HG03354 (cell line): ENCODE results near the gene UIMC1.

Experiments
- ATAC-seq: cut with Tn5 transposase; IDR thresholded peaks from one replicate; pipeline ENCODE4 v1.9.1; 2021; ENCODE audit warnings: mild to moderate bottlenecking; ENCODE audit not compliant: unreplicated experiment, poor library complexity, severe bottlenecking

UIMC1 gene

GRCh38 chr5:176908675-176909368, 97.8 kb downstream of the UIMC1 start:
- ATAC-seq: no peak

- ATAC-seq: no peak
Measured at GRCh38 chr5:176906796-176907195, 99.8 kb downstream of the UIMC1 start.

GRCh38 chr5:176906126-176906525, 100.5 kb downstream of the UIMC1 start:
- no peak for ATAC-seq

GRCh38 chr5:176904276-176904675, 102.3 kb downstream of the UIMC1 start:
- ATAC-seq: no peak

- no peak for ATAC-seq
Measured at GRCh38 chr5:176902911-176903664, 103.5 kb downstream of the UIMC1 start.

GRCh38 chr5:176902102-176902814, 104.3 kb downstream of the UIMC1 start:
- no peak for ATAC-seq

- ATAC-seq: peak; percentile 60
Measured at GRCh38 chr5:176901260-176902101, 105.1 kb downstream of the UIMC1 start.

GRCh38 chr5:176900780-176901204, 105.8 kb downstream of the UIMC1 start:
- ATAC-seq: no peak

- ATAC-seq: no peak
Measured at GRCh38 chr5:176899946-176900779, 106.4 kb downstream of the UIMC1 start.

GRCh38 chr5:176899296-176899891, 107.2 kb downstream of the UIMC1 start, which contains the start of gene HK3:
Gene HK3, minus strand, starts transcription at chr5:176899346. Its CDS starts 3,187 bp downstream, at chr5:176896159.
- no peak for ATAC-seq

- no peak for ATAC-seq
Measured at GRCh38 chr5:176897263-176897662, 109.3 kb downstream of the UIMC1 start.

- ATAC-seq: no peak
Measured at GRCh38 chr5:176895831-176896230, 110.7 kb downstream of the UIMC1 start.

- no peak for ATAC-seq
Measured at GRCh38 chr5:176894298-176894697, 112.3 kb downstream of the UIMC1 start.

- ATAC-seq: no peak
Measured at GRCh38 chr5:176892663-176893062, 113.9 kb downstream of the UIMC1 start.

GRCh38 chr5:176891331-176891958, 115.1 kb downstream of the UIMC1 start:
- ATAC-seq: no peak

- ATAC-seq: no peak
Measured at GRCh38 chr5:176890455-176891330, 115.9 kb downstream of the UIMC1 start.
